Esophagus squamous epithelium (tissue), 4 donors: ENCODE data around the gene ZNF324.

Experiments used
- POLR2A ChIP-seq, 4 donors: fragments of 450-650 bp; IDR thresholded peaks; one replicate each; pipeline ENCODE4 v1.6.1; 2017; ENCODE audit warnings: antibody characterized with exemption in 4 of 4, mild to moderate bottlenecking in 4 of 4, moderate library complexity in 3 of 4
- TF ChIP-seq, protein P1 (sequence below), 6 experiments: fragments of 450-650 bp in 4 of 6; fragments of 200-600 bp in 2 of 6; sonication (generic) in 2 of 6; IDR thresholded peaks; one replicate each; pipeline ENCODE4 v1.5.1; 2016 to 2019; ENCODE audit warnings: antibody characterized with exemption in 6 of 6, mild to moderate bottlenecking in 4 of 6, moderate library complexity in 4 of 6

- TF ChIP-seq, protein P1, sequence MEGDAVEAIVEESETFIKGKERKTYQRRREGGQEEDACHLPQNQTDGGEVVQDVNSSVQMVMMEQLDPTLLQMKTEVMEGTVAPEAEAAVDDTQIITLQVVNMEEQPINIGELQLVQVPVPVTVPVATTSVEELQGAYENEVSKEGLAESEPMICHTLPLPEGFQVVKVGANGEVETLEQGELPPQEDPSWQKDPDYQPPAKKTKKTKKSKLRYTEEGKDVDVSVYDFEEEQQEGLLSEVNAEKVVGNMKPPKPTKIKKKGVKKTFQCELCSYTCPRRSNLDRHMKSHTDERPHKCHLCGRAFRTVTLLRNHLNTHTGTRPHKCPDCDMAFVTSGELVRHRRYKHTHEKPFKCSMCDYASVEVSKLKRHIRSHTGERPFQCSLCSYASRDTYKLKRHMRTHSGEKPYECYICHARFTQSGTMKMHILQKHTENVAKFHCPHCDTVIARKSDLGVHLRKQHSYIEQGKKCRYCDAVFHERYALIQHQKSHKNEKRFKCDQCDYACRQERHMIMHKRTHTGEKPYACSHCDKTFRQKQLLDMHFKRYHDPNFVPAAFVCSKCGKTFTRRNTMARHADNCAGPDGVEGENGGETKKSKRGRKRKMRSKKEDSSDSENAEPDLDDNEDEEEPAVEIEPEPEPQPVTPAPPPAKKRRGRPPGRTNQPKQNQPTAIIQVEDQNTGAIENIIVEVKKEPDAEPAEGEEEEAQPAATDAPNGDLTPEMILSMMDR (IDR thresholded peaks at IDR 0.05), result peak in 4 of 6 experiments; percentile 18 to 42 (median 34)
- peak in 1 of 4 donors; percentile 32 for TF ChIP-seq POLR2A (IDR thresholded peaks at IDR 0.05)
Observed at GRCh38 chr19:58499021-58499927, 32.4 kb downstream of the ZNF324 start.
